ENCODE measurements around the gene SUMF1.

The SUMF1 gene

GRCh38 chr3:4466741-4467521, at the start of gene SUMF1:
SUMF1 (minus strand) TSS chr3:4467269; CDS start chr3:4467245, 24 bp downstream.
- peak; percentile 66 to 75 for DNase-seq

- DNase-seq, result no peak
These were observed 49.0 kb upstream of the SUMF1 start for GRCh38 chr3:4515916-4516579.

- no peak for DNase-seq
These were observed 47.8 kb upstream of the SUMF1 start for GRCh38 chr3:4514916-4515315.

- DNase-seq, result no peak
These were observed 47.3 kb upstream of the SUMF1 start for GRCh38 chr3:4514321-4514720.

- no peak for DNase-seq
These were observed 46.0 kb upstream of the SUMF1 start for GRCh38 chr3:4512895-4513616.

GRCh38 chr3:4511491-4512262, 44.6 kb upstream of the SUMF1 start:
- no peak for DNase-seq

GRCh38 chr3:4509983-4510755, 43.1 kb upstream of the SUMF1 start:
- DNase-seq, result no peak

- DNase-seq, result no peak
These were observed 42.0 kb upstream of the SUMF1 start for GRCh38 chr3:4509043-4509442.

- no peak for DNase-seq
These were observed 41.2 kb upstream of the SUMF1 start for GRCh38 chr3:4508048-4508981.

GRCh38 chr3:4507024-4507596, 40.0 kb upstream of the SUMF1 start:
- no peak for DNase-seq

- DNase-seq, result no peak
These were observed 39.5 kb upstream of the SUMF1 start for GRCh38 chr3:4506559-4507023.

- no peak for DNase-seq
These were observed 38.9 kb upstream of the SUMF1 start for GRCh38 chr3:4505688-4506558.

- peak; percentile 38 to 63 for DNase-seq
These were observed 37.5 kb upstream of the SUMF1 start for GRCh38 chr3:4504340-4505261.

- peak in 1 of 2 donors; percentile 54 for DNase-seq
These were observed 36.0 kb upstream of the SUMF1 start for GRCh38 chr3:4503050-4503449.

GRCh38 chr3:4501927-4502326, 34.9 kb upstream of the SUMF1 start:
- DNase-seq, result no peak

- DNase-seq, result no peak
These were observed 34.4 kb upstream of the SUMF1 start for GRCh38 chr3:4501437-4501836.

- no peak for DNase-seq
These were observed 31.4 kb upstream of the SUMF1 start for GRCh38 chr3:4498446-4498845.

GRCh38 chr3:4497843-4498324, 30.8 kb upstream of the SUMF1 start:
- DNase-seq, result no peak

All from CD4-positive, alpha-beta T cell treated with Interleukin-1 beta for 1 hour (primary cell).